WERI-Rb-1 (cell line): ENCODE results near the gene LIPA.
"Not testable (repeated sequence)": the region's sequence is repeated elsewhere in the genome, so short reads cannot be mapped to it uniquely, and the experiment has no call there.

Experiments used
- DNase-seq: peaks from one replicate; pipeline ENCODE4 v3.0.0-alpha.2; 2020
- H3K27ac ChIP-seq: fragments of 250-450 bp; sonication (Bioruptor Pico); 2 replicates; pipeline ENCODE4 v1.5.1; 2020; ENCODE audit warnings: mild to moderate bottlenecking, moderate library complexity
- H3K27me3 ChIP-seq: fragments of 250-450 bp; sonication (Bioruptor Pico); 2 replicates; pipeline ENCODE4 v1.5.1; 2021; ENCODE audit warnings: mild to moderate bottlenecking, low read depth, moderate library complexity; ENCODE audit not compliant: insufficient read depth, severe bottlenecking
- H3K36me3 ChIP-seq: fragments of 250-450 bp; sonication (Bioruptor Pico); 2 replicates; pipeline ENCODE4 v1.5.1; 2020; ENCODE audit warnings: mild to moderate bottlenecking, moderate library complexity
- H3K4me3 ChIP-seq: 2 replicates; pipeline ENCODE4 v1.5.1; 2011; ENCODE audit warnings: low read depth, mild to moderate bottlenecking, control low read depth, low read length
- H3K9me3 ChIP-seq: fragments of 250-450 bp; sonication (Bioruptor Pico); 2 replicates; pipeline ENCODE4 v1.5.1; 2021; ENCODE audit warnings: mild to moderate bottlenecking, moderate library complexity; ENCODE audit not compliant: severe bottlenecking
- TF ChIP-seq, protein P1 (sequence below): IDR thresholded peaks from 2 replicates; pipeline ENCODE4 v1.5.1; 2011; ENCODE audit warnings: low read depth, mild to moderate bottlenecking, control low read depth, inconsistent platforms, low read length

The LIPA gene

DNA sequence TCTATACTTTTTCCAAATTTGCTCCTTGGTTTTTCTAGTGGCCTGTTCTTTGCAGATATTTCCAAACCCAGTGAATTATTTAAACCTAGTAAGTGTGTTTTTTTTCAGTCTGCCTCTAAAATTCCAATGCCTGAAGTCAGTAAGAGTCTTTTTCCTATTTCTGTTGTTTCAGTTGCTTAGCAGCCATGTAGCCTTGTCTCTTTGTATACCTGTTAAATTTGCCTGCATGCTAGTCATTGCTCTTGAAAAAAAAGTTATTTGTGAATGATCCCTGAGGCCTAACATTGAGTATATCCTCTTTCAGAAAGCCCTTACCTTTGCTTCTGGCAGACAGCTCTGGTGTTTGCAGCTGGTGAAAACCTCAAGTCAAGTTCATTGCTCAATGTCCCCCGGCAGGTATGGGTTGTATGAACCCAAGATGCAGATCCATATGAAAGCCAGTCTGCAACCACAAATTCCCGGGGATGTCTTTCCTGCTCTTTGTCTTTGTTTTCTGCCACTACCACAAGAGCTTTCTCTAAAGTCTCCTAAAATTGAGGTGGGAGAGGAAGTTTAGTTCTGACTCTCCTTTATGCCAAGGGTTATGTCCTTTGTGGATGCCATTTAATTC is 80.2 kb downstream of the LIPA start:
- no peaks in the 10 kb centered on the region for H3K9me3 ChIP-seq
- DNase-seq = no peak
- no peaks in the 10 kb centered on the region for H3K36me3 ChIP-seq
- no peaks in the 10 kb centered on the region for H3K27me3 ChIP-seq
- no peak overlapping the region for H3K4me3 ChIP-seq
- TF ChIP-seq, protein P1, sequence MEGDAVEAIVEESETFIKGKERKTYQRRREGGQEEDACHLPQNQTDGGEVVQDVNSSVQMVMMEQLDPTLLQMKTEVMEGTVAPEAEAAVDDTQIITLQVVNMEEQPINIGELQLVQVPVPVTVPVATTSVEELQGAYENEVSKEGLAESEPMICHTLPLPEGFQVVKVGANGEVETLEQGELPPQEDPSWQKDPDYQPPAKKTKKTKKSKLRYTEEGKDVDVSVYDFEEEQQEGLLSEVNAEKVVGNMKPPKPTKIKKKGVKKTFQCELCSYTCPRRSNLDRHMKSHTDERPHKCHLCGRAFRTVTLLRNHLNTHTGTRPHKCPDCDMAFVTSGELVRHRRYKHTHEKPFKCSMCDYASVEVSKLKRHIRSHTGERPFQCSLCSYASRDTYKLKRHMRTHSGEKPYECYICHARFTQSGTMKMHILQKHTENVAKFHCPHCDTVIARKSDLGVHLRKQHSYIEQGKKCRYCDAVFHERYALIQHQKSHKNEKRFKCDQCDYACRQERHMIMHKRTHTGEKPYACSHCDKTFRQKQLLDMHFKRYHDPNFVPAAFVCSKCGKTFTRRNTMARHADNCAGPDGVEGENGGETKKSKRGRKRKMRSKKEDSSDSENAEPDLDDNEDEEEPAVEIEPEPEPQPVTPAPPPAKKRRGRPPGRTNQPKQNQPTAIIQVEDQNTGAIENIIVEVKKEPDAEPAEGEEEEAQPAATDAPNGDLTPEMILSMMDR = no peak
- H3K27ac ChIP-seq = no peak overlapping the region

GRCh38 chr10:89168354-89168900 is 83.1 kb downstream of the LIPA start:
- H3K9me3 ChIP-seq, DNase-seq, H3K27ac ChIP-seq, H3K36me3 ChIP-seq, H3K27me3 ChIP-seq, H3K4me3 ChIP-seq: not testable (repeated sequence)

- Histone ChIP-seq H3K4me3 (no peak overlapping the region), H3K36me3 (no peaks in the 10 kb centered on the region), H3K9me3 (no peaks in the 10 kb centered on the region), H3K27me3 (no peaks in the 10 kb centered on the region), H3K27ac (no peak overlapping the region)
- DNase-seq = peak; percentile 12
- TF ChIP-seq, protein P1 = no peak
These were observed 83.7 kb downstream of the LIPA start for GRCh38 chr10:89167915-89168314.

- H3K36me3 ChIP-seq = no peaks in the 10 kb centered on the region
- H3K27ac ChIP-seq = no peak overlapping the region
- no peak overlapping the region for H3K4me3 ChIP-seq
- H3K9me3 ChIP-seq = no peaks in the 10 kb centered on the region
- TF ChIP-seq, protein P1 = no peak
- DNase-seq = no peak
- H3K27me3 ChIP-seq = no peaks in the 10 kb centered on the region
These were observed 85.7 kb downstream of the LIPA start for GRCh38 chr10:89165923-89166322.

DNA sequence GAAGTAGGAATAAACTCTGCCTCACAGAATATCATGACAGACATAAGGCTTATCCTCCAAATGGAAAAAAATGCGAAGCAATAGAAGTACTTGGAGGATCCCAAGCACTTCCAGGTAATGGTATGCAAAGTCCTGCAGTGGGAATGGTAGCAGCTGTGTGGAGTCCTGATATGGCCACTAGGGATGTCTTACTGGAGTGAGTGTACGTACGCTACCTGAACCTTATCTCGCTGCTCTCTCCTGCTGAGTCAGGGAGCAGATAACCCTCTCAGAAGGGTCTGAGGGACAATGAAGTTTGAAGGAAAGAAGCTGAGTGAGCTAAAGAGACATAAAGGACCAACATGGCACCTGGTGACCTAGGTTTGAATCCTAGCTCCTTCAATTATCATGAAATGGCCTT is 86.7 kb downstream of the LIPA start:
- Histone ChIP-seq H3K27ac (no peak overlapping the region), H3K9me3 (no peaks in the 10 kb centered on the region), H3K27me3 (no peaks in the 10 kb centered on the region), H3K36me3 (no peaks in the 10 kb centered on the region), H3K4me3 (no peak overlapping the region)
- TF ChIP-seq, protein P1 = no peak
- no peak for DNase-seq

- Histone ChIP-seq H3K4me3 (no peak overlapping the region), H3K36me3 (no peaks in the 10 kb centered on the region), H3K27ac (no peak overlapping the region), H3K27me3 (no peaks in the 10 kb centered on the region), H3K9me3 (no peaks in the 10 kb centered on the region)
- DNase-seq = no peak
- TF ChIP-seq, protein P1 = no peak
These were observed 87.5 kb downstream of the LIPA start for GRCh38 chr10:89164080-89164479.
